NT2/D1 (cell line): ENCODE data around the gene PHACTR1.

Experiments
- SUZ12 ChIP-seq: IDR thresholded peaks from 2 replicates; pipeline ENCODE4 v1.6.1; 2011; ENCODE audit not compliant: insufficient read length, insufficient read depth; ENCODE audit errors: extremely low read depth
- YY1 ChIP-seq: IDR thresholded peaks from 2 replicates; pipeline ENCODE4 v1.6.1; 2011; ENCODE audit not compliant: insufficient read length, insufficient read depth
- ZNF274 ChIP-seq: IDR thresholded peaks from 2 replicates; pipeline ENCODE4 v1.6.1; 2011; ENCODE audit warnings: mild to moderate bottlenecking, low read depth, low read length

DNA sequence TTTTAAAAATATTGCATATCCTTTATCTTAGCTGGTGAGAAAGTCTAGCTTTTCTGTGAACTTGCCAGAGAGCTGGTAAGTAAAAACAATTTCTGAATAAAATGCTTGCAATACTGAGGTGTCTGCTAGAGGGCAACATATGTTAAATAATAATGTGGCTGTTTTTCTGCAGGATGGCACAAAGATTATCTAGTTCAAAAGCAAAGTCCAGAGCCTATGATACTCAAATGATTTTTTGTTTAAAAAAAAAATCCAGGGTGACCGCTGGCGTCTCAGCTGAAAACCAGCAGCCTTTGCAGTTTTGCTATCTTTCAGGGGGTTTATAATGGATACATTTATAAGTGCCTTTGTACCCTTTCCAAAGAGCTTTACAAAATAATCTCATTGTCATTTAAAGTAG is 194.9 kb downstream of the PHACTR1 start:
- TF ChIP-seq YY1: no peak
- no peak for TF ChIP-seq ZNF274
- no peak for TF ChIP-seq SUZ12
